ENCODE results near the gene SLFNL1. TPM values are rescaled to one million over a fixed set of nuclear protein-coding genes. Genes with fewer than 3 reads are reported as not detected.

SLFNL1 gene
- total RNA-seq (2022): 0.09 and 0.18 TPM in 2 replicates
- Bru-seq, nascent RNA: percentile 26 among the genes with signal in this experiment
- BruChase-seq, experiment 1, labeled RNA remaining after a 2-hour chase: percentile 22 among the genes with signal in this experiment
- percentile 17 among the genes with signal in this experiment for BruChase-seq, experiment 2, labeled RNA remaining after a 6-hour chase
- long read RNA-seq, partial matches to known transcripts: 0 of 29 reads
- long read RNA-seq, other reads (novel, unspliced or antisense): 29 of 29 reads

GRCh38 chr1:41021526-41022308 lies at the start of gene SLFNL1:
Gene SLFNL1 (minus strand): TSS chr1:41021725. CDS start chr1:41020660, 1,065 bp downstream.
- Histone ChIP-seq H3K36me3 (ENCODE audit: control insufficient read depth, insufficient read depth, low read length) (peaks cover 1% of the 10 kb centered on the region; the same call in 1 of the 2 replicates), H3K4me1 (no peaks in the 10 kb centered on the region), H3K9me3 (no peaks in the 10 kb centered on the region), H3K27me3 (replicated peaks; ENCODE audit: control insufficient read depth, insufficient read depth, low read length) (no peaks in the 10 kb centered on the region), H3K4me3 (ENCODE audit: low read depth, low read length) (no peak within 1 kb of the TSS)
- H3K27me3 Mint-ChIP-seq (ENCODE audit: insufficient read depth, unreplicated experiment): no peaks in the 10 kb centered on the region
- H3K27ac Mint-ChIP-seq (ENCODE audit: unreplicated experiment): peak within 1 kb of the TSS; percentile 3
- H3K36me3 Mint-ChIP-seq (ENCODE audit: insufficient read depth, unreplicated experiment): peaks cover 83% of the 10 kb centered on the region
- intact Hi-C loops (cut with micrococcal nuclease; ENCODE audit: unreplicated experiment): no loop called here
- TF ChIP-seq CTCF (IDR thresholded peaks at IDR 0.05; ENCODE audit: insufficient read depth in 1 of 2, low read depth in 1 of 2, low read length in 1 of 2, severe bottlenecking in 1 of 2, unreplicated experiment in 1 of 2): no peak
- no peak for DNase-seq
- no TSS peak for BruUV-seq (replicated peaks)
- peaks cover 7% of the 10 kb centered on the region for H3K4me1 Mint-ChIP-seq (ENCODE audit: low read depth, unreplicated experiment)
- CTCF ChIA-PET: interaction anchor here (0.6 kb wide), 1 partner anchor 84 kb away, joined by 3 read pairs; no protein-coding TSS in a partner anchor
- H3K9me3 Mint-ChIP-seq (ENCODE audit: unreplicated experiment): no peaks in the 10 kb centered on the region
- H3K4me3 Mint-ChIP-seq (ENCODE audit: unreplicated experiment): no peak within 1 kb of the TSS
- POLR2A ChIA-PET: no interaction called here

GRCh38 chr1:41056907-41057306 lies 35.4 kb upstream of the SLFNL1 start:
- Mint-ChIP-seq H3K4me3 (ENCODE audit: unreplicated experiment) (no peak overlapping the region), H3K27ac (ENCODE audit: unreplicated experiment) (no peak overlapping the region), H3K4me1 (ENCODE audit: low read depth, unreplicated experiment) (no peaks in the 10 kb centered on the region), H3K9me3 (ENCODE audit: unreplicated experiment) (no peaks in the 10 kb centered on the region), H3K36me3 (ENCODE audit: insufficient read depth, unreplicated experiment) (peaks cover 6% of the 10 kb centered on the region), H3K27me3 (ENCODE audit: insufficient read depth, unreplicated experiment) (no peaks in the 10 kb centered on the region)
- intact Hi-C loops (cut with micrococcal nuclease; ENCODE audit: unreplicated experiment): no loop called here
- CTCF ChIA-PET: no interaction called here
- Histone ChIP-seq H3K4me1 (no peaks in the 10 kb centered on the region), H3K4me3 (ENCODE audit: low read depth, low read length) (no peak overlapping the region), H3K27me3 (replicated peaks; ENCODE audit: control insufficient read depth, insufficient read depth, low read length) (no peaks in the 10 kb centered on the region), H3K36me3 (ENCODE audit: control insufficient read depth, insufficient read depth, low read length) (no peaks in the 10 kb centered on the region), H3K9me3 (no peaks in the 10 kb centered on the region)
- no TSS peak for BruUV-seq (replicated peaks)
- POLR2A ChIA-PET: no interaction called here
- DNase-seq: no peak
- TF ChIP-seq CTCF (IDR thresholded peaks at IDR 0.05; ENCODE audit: insufficient read depth in 1 of 2, low read depth in 1 of 2, low read length in 1 of 2, severe bottlenecking in 1 of 2, unreplicated experiment in 1 of 2): no peak

DNA sequence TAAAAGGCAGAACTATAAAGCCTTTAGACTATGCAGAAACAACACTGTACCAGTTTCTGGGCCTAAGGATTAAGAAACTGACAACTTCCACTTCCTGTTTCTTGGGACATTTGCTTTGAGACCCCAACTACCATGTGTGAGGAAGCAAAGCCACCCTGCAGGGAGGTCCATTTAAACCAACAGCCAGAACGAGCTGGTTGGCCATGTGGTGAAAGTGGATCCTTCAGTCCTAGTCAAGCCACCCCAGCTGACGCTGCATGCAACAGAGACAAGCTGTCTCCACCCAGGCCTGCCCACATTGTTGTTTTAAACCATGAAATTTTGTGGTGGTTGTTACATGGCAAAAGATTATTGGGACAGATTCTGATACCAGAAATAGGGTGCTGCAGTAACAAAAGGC lies 31.8 kb upstream of the SLFNL1 start:
- Mint-ChIP-seq H3K36me3 (ENCODE audit: insufficient read depth, unreplicated experiment) (peaks cover 9% of the 10 kb centered on the region), H3K27ac (ENCODE audit: unreplicated experiment) (no peak overlapping the region)

More for the DNA sequence above, 31.8 kb upstream of the SLFNL1 start:
- H3K4me3 ChIP-seq (ENCODE audit: low read depth, low read length): no peak overlapping the region
- TF ChIP-seq CTCF (IDR thresholded peaks at IDR 0.05; ENCODE audit: insufficient read depth in 1 of 2, low read depth in 1 of 2, low read length in 1 of 2, severe bottlenecking in 1 of 2, unreplicated experiment in 1 of 2): no peak
- Mint-ChIP-seq H3K27me3 (ENCODE audit: insufficient read depth, unreplicated experiment) (no peaks in the 10 kb centered on the region), H3K4me3 (ENCODE audit: unreplicated experiment) (no peak overlapping the region), H3K9me3 (ENCODE audit: unreplicated experiment) (no peaks in the 10 kb centered on the region), H3K4me1 (ENCODE audit: low read depth, unreplicated experiment) (no peaks in the 10 kb centered on the region)
- ChIA-PET POLR2A (no interaction called here), CTCF (no interaction called here)
- intact Hi-C loops (cut with micrococcal nuclease; ENCODE audit: unreplicated experiment): no loop called here
- no peaks in the 10 kb centered on the region for H3K9me3 ChIP-seq
- H3K4me1 ChIP-seq: no peaks in the 10 kb centered on the region
- H3K36me3 ChIP-seq (ENCODE audit: control insufficient read depth, insufficient read depth, low read length): no peaks in the 10 kb centered on the region
- no peaks in the 10 kb centered on the region for H3K27me3 ChIP-seq (replicated peaks; ENCODE audit: control insufficient read depth, insufficient read depth, low read length)
- no peak for DNase-seq
- BruUV-seq (replicated peaks): no TSS peak

All from Caco-2 (cell line).